K562 (cell line): ENCODE results near the gene TRDMT1. TPM values are rescaled to one million over a fixed set of nuclear protein-coding genes. Genes with fewer than 3 reads are reported as not detected.

Source experiments
- CBFA2T3 ChIP-seq: fragments of 450-650 bp; IDR thresholded peaks from 2 replicates; pipeline ENCODE4 v1.6.1; 2017
- CBX3 ChIP-seq, 2 experiments: IDR thresholded peaks; 1 replicate in 1 of 2; 2 replicates in 1 of 2; pipeline ENCODE4 v1.6.1; 2012; ENCODE audit warnings: inconsistent platforms in 2 of 2, low read length in 2 of 2, borderline replicate concordance in 1 of 2, control low read depth in 1 of 2
- ERF ChIP-seq: fragments of 450-650 bp; formaldehyde crosslinking; IDR thresholded peaks from 2 replicates; pipeline ENCODE4 v1.4.0; 2020; ENCODE audit warnings: mild to moderate bottlenecking, mixed read lengths
- POLR2AphosphoS5 ChIP-seq: IDR thresholded peaks from 2 replicates; pipeline ENCODE4 v1.6.1; 2011; ENCODE audit warnings: mild to moderate bottlenecking, low read depth, low read length, moderate library complexity; ENCODE audit not compliant: control insufficient read depth, insufficient read depth
- SIX5 ChIP-seq, 2 experiments: IDR thresholded peaks; 2 replicates each; pipeline ENCODE4 v1.6.1; 2011; ENCODE audit warnings: low read length in 2 of 2, borderline replicate concordance in 1 of 2, low read depth in 1 of 2, mild to moderate bottlenecking in 1 of 2, moderate library complexity in 1 of 2; ENCODE audit not compliant: insufficient read depth in 1 of 2
- SMAD4 ChIP-seq: fragments of 250-450 bp; sonication (Bioruptor Pico); conservative IDR thresholded peaks from 2 replicates; pipeline ENCODE4 v1.8.0; 2021; ENCODE audit warnings: inconsistent platforms, mild to moderate bottlenecking, moderate library complexity
- SMARCB1 ChIP-seq: IDR thresholded peaks from 2 replicates; pipeline ENCODE4 v1.6.1; 2011; ENCODE audit warnings: improper control_type of control experiment, low read depth; ENCODE audit not compliant: insufficient read length
- TCF3 ChIP-seq: sonication (generic); formaldehyde crosslinking; IDR thresholded peaks from 2 replicates; pipeline ENCODE4 v1.4.0; 2020; ENCODE audit warnings: mild to moderate bottlenecking, missing genetic modification reagents
- ZNF121 ChIP-seq: sonication (generic); formaldehyde crosslinking; conservative IDR thresholded peaks from 2 replicates; pipeline ENCODE4 v1.8.0; 2022; ENCODE audit warnings: missing genetic modification reagents
- ZNF699 ChIP-seq: fragments of 250-450 bp; sonication (Bioruptor Pico); IDR thresholded peaks from 2 replicates; pipeline ENCODE4 v1.8.0; 2021; ENCODE audit warnings: mild to moderate bottlenecking, moderate library complexity; ENCODE audit not compliant: insufficient replicate concordance
- polyA plus RNA-seq, 8 experiments: library from polyadenylated mRNA; depleted of rRNA in 4 of 8; stranded (reverse) in 5 of 8; unstranded in 3 of 8; fragments of >200 nt; fragmentation: Nextera tagmentation in 2 of 8; fragmentation: Illumina TruSeq in 1 of 8; extraction: Ambion mirVana in 2 of 8; extraction: Trizol in 1 of 8; gene quantifications; 2 replicates each; pipeline versions ENCODE4 v1.2.1 to v1.2.3, GENCODE V29; 2011 to 2014; ENCODE audit warnings: inconsistent platforms in 1 of 8, missing spikeins in 1 of 8
- total RNA-seq, 7 experiments: library from RNA; depleted of rRNA in 6 of 7; stranded (reverse); fragments of >200 nt in 6 of 7; fragmentation: Illumina TruSeq in 2 of 7; extraction: Trizol in 2 of 7; gene quantifications; 2 replicates each; pipeline versions ENCODE4 v1.2.1 to v1.2.3, GENCODE V29; 2011 to 2021; ENCODE audit warnings: low replicate concordance in 1 of 7
- TF ChIP-seq, protein P1 (sequence below): fragments of 250-450 bp; sonication (Bioruptor Pico); IDR thresholded peaks from 2 replicates; pipeline ENCODE4 v1.8.0; 2022; ENCODE audit warnings: moderate library complexity, mild to moderate bottlenecking, inconsistent platforms
- TF ChIP-seq, protein P2 (sequence below): fragments of 250-450 bp; sonication (Bioruptor Pico); IDR thresholded peaks from 2 replicates; pipeline ENCODE4 v1.8.0; 2021; ENCODE audit warnings: mild to moderate bottlenecking, moderate library complexity
- TF ChIP-seq, protein P3 (sequence below): conservative IDR thresholded peaks from 2 replicates; pipeline ENCODE4 v1.6.1; 2011; ENCODE audit warnings: low read depth, mild to moderate bottlenecking, low read length; ENCODE audit not compliant: control insufficient read depth
- TF ChIP-seq, protein P4 (sequence below): fragments of 450-650 bp; IDR thresholded peaks from 2 replicates; pipeline ENCODE4 v1.6.1; 2016; ENCODE audit warnings: borderline replicate concordance
- TF ChIP-seq, protein P5 (sequence below), 2 experiments: IDR thresholded peaks in 1 of 2; conservative IDR thresholded peaks in 1 of 2; 2 replicates each; pipeline ENCODE4 v1.6.1; 2016; ENCODE audit warnings: low read depth in 2 of 2, mild to moderate bottlenecking in 1 of 2, missing compliant biosample characterization in 1 of 2, missing genetic modification characterization in 1 of 2, moderate library complexity in 1 of 2

Gene TRDMT1
- total and polyA plus RNA-seq, 9 of the 15 experiments (the other 6 are each of a cell fraction or from before 2014, with no cell fraction given), result 5.4 to 12.6 (median 9.3) TPM

DNA sequence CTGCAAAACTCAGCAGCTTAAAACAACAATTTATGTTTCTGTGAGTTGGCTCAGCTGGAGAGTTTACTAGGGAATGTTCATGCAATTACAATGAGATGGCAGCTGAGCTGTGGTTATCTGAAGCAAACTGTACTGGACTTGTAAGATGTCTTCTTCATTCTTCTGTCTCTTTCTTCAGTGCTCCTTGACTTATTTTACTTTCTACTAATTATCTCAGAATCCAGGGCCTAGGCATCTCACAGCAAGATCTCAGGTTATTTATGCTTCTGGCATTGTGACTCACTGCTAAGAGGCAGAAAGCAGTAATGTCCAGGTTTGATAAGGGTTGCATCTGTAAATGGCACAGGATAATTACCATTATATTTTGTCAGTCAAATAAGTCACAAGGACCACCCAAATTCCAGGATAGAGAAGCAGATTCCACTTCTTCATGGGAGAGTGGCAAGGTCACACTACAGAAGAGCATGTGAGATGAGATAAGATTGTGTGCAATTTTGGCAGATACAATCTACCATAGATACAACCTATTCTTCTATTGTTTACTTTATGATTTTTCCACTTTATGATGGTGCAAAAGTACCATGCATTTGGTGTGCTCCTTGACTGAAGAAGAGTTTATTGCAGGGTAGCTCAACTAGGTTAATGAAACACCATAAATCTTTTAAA lies 43.4 kb upstream of the TRDMT1 start (continued):
- TF ChIP-seq, protein P1, sequence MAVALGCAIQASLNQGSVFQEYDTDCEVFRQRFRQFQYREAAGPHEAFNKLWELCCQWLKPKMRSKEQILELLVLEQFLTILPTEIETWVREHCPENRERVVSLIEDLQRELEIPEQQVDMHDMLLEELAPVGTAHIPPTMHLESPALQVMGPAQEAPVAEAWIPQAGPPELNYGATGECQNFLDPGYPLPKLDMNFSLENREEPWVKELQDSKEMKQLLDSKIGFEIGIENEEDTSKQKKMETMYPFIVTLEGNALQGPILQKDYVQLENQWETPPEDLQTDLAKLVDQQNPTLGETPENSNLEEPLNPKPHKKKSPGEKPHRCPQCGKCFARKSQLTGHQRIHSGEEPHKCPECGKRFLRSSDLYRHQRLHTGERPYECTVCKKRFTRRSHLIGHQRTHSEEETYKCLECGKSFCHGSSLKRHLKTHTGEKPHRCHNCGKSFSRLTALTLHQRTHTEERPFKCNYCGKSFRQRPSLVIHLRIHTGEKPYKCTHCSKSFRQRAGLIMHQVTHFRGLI, result no peak
- TF ChIP-seq SMARCB1 (no peak), ERF (CRISPR knock-in tag) (no peak), SMAD4 (CRISPR knock-in tag) (no peak), ZNF121 (no peak), POLR2AphosphoS5 (peak; percentile 62; the same call in 1 of the 2 replicates), TCF3 (CRISPR knock-in tag) (peak; percentile 83), CBX3 (IDR thresholded peaks at IDR 0.05; ENCODE audit: borderline replicate concordance in 1 of 2, low read length in 2 of 2) (no peak), ZNF699 (CRISPR knock-in tag) (no peak), SIX5 (IDR thresholded peaks at IDR 0.05; ENCODE audit: borderline replicate concordance in 1 of 2, insufficient read depth in 1 of 2, low read depth in 1 of 2, low read length in 2 of 2) (no peak), CBFA2T3 (peak; percentile 91)
- TF ChIP-seq, protein P2, sequence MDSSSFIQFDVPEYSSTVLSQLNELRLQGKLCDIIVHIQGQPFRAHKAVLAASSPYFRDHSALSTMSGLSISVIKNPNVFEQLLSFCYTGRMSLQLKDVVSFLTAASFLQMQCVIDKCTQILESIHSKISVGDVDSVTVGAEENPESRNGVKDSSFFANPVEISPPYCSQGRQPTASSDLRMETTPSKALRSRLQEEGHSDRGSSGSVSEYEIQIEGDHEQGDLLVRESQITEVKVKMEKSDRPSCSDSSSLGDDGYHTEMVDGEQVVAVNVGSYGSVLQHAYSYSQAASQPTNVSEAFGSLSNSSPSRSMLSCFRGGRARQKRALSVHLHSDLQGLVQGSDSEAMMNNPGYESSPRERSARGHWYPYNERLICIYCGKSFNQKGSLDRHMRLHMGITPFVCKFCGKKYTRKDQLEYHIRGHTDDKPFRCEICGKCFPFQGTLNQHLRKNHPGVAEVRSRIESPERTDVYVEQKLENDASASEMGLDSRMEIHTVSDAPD, result no peak
- TF ChIP-seq, protein P3, sequence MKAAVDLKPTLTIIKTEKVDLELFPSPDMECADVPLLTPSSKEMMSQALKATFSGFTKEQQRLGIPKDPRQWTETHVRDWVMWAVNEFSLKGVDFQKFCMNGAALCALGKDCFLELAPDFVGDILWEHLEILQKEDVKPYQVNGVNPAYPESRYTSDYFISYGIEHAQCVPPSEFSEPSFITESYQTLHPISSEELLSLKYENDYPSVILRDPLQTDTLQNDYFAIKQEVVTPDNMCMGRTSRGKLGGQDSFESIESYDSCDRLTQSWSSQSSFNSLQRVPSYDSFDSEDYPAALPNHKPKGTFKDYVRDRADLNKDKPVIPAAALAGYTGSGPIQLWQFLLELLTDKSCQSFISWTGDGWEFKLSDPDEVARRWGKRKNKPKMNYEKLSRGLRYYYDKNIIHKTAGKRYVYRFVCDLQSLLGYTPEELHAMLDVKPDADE, result no peak
- TF ChIP-seq, protein P4, sequence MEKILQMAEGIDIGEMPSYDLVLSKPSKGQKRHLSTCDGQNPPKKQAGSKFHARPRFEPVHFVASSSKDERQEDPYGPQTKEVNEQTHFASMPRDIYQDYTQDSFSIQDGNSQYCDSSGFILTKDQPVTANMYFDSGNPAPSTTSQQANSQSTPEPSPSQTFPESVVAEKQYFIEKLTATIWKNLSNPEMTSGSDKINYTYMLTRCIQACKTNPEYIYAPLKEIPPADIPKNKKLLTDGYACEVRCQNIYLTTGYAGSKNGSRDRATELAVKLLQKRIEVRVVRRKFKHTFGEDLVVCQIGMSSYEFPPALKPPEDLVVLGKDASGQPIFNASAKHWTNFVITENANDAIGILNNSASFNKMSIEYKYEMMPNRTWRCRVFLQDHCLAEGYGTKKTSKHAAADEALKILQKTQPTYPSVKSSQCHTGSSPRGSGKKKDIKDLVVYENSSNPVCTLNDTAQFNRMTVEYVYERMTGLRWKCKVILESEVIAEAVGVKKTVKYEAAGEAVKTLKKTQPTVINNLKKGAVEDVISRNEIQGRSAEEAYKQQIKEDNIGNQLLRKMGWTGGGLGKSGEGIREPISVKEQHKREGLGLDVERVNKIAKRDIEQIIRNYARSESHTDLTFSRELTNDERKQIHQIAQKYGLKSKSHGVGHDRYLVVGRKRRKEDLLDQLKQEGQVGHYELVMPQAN, result no peak
- TF ChIP-seq, protein P5, sequence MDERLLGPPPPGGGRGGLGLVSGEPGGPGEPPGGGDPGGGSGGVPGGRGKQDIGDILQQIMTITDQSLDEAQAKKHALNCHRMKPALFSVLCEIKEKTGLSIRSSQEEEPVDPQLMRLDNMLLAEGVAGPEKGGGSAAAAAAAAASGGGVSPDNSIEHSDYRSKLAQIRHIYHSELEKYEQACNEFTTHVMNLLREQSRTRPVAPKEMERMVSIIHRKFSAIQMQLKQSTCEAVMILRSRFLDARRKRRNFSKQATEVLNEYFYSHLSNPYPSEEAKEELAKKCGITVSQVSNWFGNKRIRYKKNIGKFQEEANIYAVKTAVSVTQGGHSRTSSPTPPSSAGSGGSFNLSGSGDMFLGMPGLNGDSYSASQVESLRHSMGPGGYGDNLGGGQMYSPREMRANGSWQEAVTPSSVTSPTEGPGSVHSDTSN (CRISPR knock-in tag; IDR thresholded peaks at IDR 0.05; ENCODE audit: low read depth), result no peak
- TF ChIP-seq, protein P5 (tag; conservative IDR thresholded peaks at IDR 0.05; ENCODE audit: low read depth), result peak; percentile 26; the same call in 1 of the 2 replicates
